T-helper 2 cell treated with Interferon-gamma antibody and Interleukin-4, amounts not matched to agents 5 μg/mL and 100 μg/mL, for 36 hours (primary cell): ENCODE results near the gene CARD9.
"Not testable (repeated sequence)": the region's sequence is repeated elsewhere in the genome, so short reads cannot be mapped to it uniquely, and the experiment has no call there.

Source experiments
- DNase-seq: peaks from one replicate; pipeline ENCODE4 v3.0.0; 2021; ENCODE audit warnings: low spot score
- H3K27ac Mint-ChIP-seq: one replicate; pipeline ENCODE4 v1.8.0; 2021; ENCODE audit warnings: mild to moderate bottlenecking, mixed read lengths
- H3K27me3 Mint-ChIP-seq: one replicate; pipeline ENCODE4 v1.8.0; 2021; ENCODE audit warnings: low read depth, mixed read lengths
- H3K36me3 Mint-ChIP-seq: one replicate; pipeline ENCODE4 v1.8.0; 2021; ENCODE audit warnings: low read depth, mixed read lengths
- H3K4me1 Mint-ChIP-seq: one replicate; pipeline ENCODE4 v1.8.0; 2021; ENCODE audit warnings: low read depth, mixed read lengths
- H3K4me3 Mint-ChIP-seq: one replicate; pipeline ENCODE4 v1.8.0; 2022; ENCODE audit warnings: mild to moderate bottlenecking, moderate library complexity, mixed read lengths
- H3K9me3 Mint-ChIP-seq: one replicate; pipeline ENCODE4 v1.8.0; 2021; ENCODE audit warnings: mixed read lengths

The CARD9 gene

DNA sequence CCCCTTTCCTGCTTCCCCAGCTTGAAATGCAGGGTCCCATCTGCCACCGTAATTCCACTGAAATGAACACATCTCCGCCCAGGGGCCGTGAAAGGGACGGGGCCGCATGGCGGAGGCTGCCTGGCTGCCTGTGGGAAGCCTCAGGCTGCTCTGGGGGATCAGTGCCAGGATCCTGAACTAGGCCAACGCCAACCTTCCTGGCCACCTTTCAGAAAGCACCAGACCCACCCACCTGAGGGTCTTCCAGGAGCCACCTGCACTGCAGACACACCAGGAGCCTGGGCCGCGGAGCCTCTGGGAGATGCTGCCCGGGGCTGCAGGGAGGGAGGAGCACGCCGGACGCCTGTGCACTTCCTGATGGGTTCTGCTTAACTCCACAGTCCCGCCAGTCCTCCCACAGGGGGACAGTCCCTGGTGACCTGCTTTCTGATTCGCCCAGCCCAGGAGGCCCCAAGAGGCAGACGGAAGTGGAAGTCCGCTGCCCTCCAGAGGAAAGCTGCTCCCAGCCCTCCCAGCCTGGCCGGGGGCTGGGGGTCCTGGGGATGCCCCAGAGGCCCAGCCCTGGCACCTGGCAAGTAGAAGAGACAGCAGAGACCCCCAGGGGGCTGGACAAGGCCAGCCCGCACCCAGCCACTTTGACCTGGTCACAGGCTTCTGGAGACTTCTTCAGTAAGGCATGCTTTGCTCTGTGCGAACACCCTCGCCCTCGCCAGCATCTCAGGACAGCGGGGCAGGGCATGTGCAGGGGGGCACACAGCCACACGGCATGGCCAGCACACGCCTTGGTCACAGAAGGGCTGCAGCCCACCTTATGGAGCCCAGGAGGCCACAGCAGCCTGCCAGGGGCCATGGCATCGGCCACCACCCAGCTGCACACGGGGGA, at the start of gene CARD9:
Gene CARD9 (minus strand): TSS at position 370 of the 883 bp plus-strand sequence. CDS start 1,591 bp downstream, outside the sequence.
- Mint-ChIP-seq H3K27me3 (no peaks in the 10 kb centered on the region), H3K4me3 (peak within 1 kb of the TSS; percentile 60), H3K9me3 (no peaks in the 10 kb centered on the region), H3K27ac (no peak within 1 kb of the TSS), H3K4me1 (no peaks in the 10 kb centered on the region), H3K36me3 (no peaks in the 10 kb centered on the region)
- DNase-seq: peak; percentile 22

GRCh38 chr9:136422876-136423275, 49.4 kb upstream of the CARD9 start:
- H3K27ac Mint-ChIP-seq: no peak overlapping the region
- no peak overlapping the region for H3K4me3 Mint-ChIP-seq
- H3K27me3 Mint-ChIP-seq: no peaks in the 10 kb centered on the region
- H3K4me1 Mint-ChIP-seq: no peaks in the 10 kb centered on the region
- no peaks in the 10 kb centered on the region for H3K9me3 Mint-ChIP-seq
- no peak for DNase-seq
- peaks cover 34% of the 10 kb centered on the region for H3K36me3 Mint-ChIP-seq

- Mint-ChIP-seq H3K27ac (no peak overlapping the region), H3K36me3 (peaks cover 41% of the 10 kb centered on the region), H3K4me3 (no peak overlapping the region), H3K4me1 (no peaks in the 10 kb centered on the region), H3K9me3 (no peaks in the 10 kb centered on the region), H3K27me3 (no peaks in the 10 kb centered on the region)
- DNase-seq: no peak
Measured at GRCh38 chr9:136421791-136422190, 48.3 kb upstream of the CARD9 start.

- no peak for DNase-seq
- H3K4me3 Mint-ChIP-seq: no peak overlapping the region
- no peaks in the 10 kb centered on the region for H3K4me1 Mint-ChIP-seq
- H3K36me3 Mint-ChIP-seq: peaks cover 48% of the 10 kb centered on the region
- no peak overlapping the region for H3K27ac Mint-ChIP-seq
- H3K9me3 Mint-ChIP-seq: no peaks in the 10 kb centered on the region
- no peaks in the 10 kb centered on the region for H3K27me3 Mint-ChIP-seq
Measured at GRCh38 chr9:136419092-136419420, 45.6 kb upstream of the CARD9 start.

- no peaks in the 10 kb centered on the region for H3K27me3 Mint-ChIP-seq
- H3K4me3 Mint-ChIP-seq: no peak overlapping the region
- H3K9me3 Mint-ChIP-seq: no peaks in the 10 kb centered on the region
- H3K4me1 Mint-ChIP-seq: no peaks in the 10 kb centered on the region
- H3K27ac Mint-ChIP-seq: peak overlapping the region; percentile 20
- peaks cover 51% of the 10 kb centered on the region for H3K36me3 Mint-ChIP-seq
- no peak for DNase-seq
Measured at GRCh38 chr9:136418182-136419091, 45.0 kb upstream of the CARD9 start.

DNA sequence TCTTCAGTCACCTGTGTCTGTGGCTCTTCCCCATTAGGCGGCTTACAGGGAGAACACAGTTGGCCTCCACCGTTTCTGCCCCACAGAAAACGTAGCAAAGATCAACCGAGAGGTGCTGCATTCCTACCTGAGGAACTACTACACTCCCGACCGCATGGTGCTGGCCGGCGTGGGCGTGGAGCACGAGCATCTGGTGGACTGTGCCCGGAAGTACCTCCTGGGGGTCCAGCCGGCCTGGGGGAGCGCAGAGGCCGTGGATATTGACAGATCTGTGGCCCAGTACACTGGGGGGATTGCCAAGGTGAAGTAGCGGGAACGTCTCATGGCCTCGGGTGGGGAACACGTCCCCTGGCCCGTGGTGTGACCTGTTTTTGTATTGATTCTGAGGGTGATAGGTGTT, 43.4 kb upstream of the CARD9 start:
- Mint-ChIP-seq H3K36me3 (peaks cover 47% of the 10 kb centered on the region), H3K27ac (no peak overlapping the region), H3K4me3 (no peak overlapping the region), H3K27me3 (no peaks in the 10 kb centered on the region), H3K4me1 (peaks cover 4% of the 10 kb centered on the region), H3K9me3 (no peaks in the 10 kb centered on the region)
- DNase-seq: no peak

GRCh38 chr9:136416427-136416826, 43.0 kb upstream of the CARD9 start:
- H3K27me3 Mint-ChIP-seq: no peaks in the 10 kb centered on the region
- H3K27ac Mint-ChIP-seq: no peak overlapping the region
- DNase-seq: no peak
- H3K4me3 Mint-ChIP-seq: no peak overlapping the region
- peaks cover 45% of the 10 kb centered on the region for H3K36me3 Mint-ChIP-seq
- H3K4me1 Mint-ChIP-seq: peaks cover 6% of the 10 kb centered on the region
- no peaks in the 10 kb centered on the region for H3K9me3 Mint-ChIP-seq

DNA sequence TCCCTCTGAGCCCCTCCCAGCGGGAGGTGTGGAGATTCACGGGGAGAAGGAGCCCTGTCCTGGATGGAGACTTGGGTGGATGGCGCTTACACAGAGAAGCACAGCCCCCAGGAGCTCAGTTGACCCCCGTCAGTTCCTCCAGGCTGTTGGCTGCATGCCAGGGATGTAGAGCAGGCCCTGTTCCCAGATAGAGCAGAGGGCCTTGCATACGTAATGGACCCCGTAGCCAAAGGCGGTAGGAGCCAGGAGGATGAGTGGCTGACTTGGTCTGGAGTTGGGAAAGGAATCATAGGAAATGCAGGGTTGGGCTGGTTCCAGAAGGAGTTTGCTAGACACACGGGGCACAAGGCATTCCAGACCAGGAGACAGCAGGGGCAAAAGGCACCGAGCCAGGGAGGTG, 39.5 kb upstream of the CARD9 start:
- Mint-ChIP-seq H3K27ac (no peak overlapping the region), H3K4me3 (no peak overlapping the region), H3K27me3 (no peaks in the 10 kb centered on the region), H3K36me3 (peaks cover 44% of the 10 kb centered on the region), H3K4me1 (peaks cover 26% of the 10 kb centered on the region), H3K9me3 (no peaks in the 10 kb centered on the region)
- no peak for DNase-seq

DNA sequence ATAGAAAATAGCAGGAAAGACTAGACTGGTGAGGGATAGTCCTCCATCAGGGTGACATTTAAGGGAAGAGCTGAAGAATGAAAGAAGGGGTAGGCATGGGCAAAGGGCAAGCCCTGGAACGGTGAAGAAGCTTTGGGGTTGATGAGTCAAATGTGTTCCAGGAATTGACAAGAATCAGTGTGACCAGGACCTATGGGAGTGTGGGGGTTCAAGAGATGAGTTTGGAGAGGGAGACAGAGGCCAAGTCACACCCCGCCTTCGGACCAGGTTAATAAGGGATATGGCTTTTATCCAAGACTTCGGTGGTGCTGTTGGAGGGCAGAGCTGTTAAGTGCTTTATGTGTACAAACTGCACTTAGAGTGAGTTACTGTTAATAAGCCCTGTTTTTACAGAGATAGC, 37.9 kb upstream of the CARD9 start:
- Mint-ChIP-seq H3K27me3 (no peaks in the 10 kb centered on the region), H3K9me3 (no peaks in the 10 kb centered on the region), H3K4me3 (peak overlapping the region; percentile 96), H3K4me1 (peaks cover 27% of the 10 kb centered on the region), H3K27ac (peak overlapping the region; percentile 87), H3K36me3 (peaks cover 42% of the 10 kb centered on the region)
- no peak for DNase-seq

DNA sequence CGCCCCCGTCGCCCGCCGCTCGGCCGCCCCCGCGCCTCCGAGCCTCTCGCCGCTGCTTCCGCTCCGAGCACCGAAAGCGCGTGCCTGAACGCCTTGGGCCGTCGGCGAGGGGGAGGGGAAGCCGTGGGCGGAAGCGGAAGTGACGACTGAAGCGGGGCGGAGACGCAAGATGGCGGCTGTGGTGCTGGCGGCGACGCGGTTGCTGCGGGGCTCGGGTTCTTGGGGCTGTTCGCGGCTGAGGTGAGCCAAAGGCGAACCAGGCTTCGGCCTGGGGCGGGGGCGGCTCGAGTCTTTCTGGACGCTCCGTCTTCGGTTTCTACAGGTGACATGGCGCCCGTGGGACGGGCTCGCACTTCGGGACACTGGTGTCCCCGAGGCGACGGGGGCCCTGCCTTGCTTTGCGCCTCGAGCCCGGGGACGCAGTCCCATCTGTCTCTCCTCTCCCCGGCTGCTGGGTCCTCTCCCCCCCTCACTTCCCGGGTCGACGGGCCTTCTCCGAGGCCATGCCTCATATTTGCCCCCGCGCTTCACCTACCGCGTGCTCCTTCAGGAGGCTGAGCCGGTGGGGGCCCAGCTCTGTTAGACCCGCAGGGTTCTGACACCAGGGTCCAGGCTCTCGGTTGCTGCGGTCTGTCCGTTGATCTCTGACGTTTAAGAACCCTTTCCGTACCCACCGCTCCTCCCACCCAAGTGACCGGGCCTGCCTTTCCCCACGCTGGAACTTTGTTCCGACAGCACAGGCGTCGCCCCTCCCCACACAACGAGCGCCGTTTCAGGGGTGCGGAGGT, 37.2 kb upstream of the CARD9 start, which contains the start of the genes ENTR1 and PMPCA:
Gene ENTR1 (minus strand): TSS at position 115 of the 788 bp plus-strand sequence. CDS start 217 bp downstream, outside the sequence.
Gene PMPCA (plus strand): TSS at position 159 of the 788 bp plus-strand sequence. CDS start 11 bp downstream, at position 170.
- Mint-ChIP-seq H3K27ac (peak within 1 kb of the TSS; percentile 89), H3K36me3 (peaks cover 40% of the 10 kb centered on the region), H3K27me3 (no peaks in the 10 kb centered on the region), H3K4me1 (peaks cover 27% of the 10 kb centered on the region), H3K4me3 (peak within 1 kb of the TSS; percentile 96), H3K9me3 (no peaks in the 10 kb centered on the region)
- DNase-seq: peak; percentile 95

DNA sequence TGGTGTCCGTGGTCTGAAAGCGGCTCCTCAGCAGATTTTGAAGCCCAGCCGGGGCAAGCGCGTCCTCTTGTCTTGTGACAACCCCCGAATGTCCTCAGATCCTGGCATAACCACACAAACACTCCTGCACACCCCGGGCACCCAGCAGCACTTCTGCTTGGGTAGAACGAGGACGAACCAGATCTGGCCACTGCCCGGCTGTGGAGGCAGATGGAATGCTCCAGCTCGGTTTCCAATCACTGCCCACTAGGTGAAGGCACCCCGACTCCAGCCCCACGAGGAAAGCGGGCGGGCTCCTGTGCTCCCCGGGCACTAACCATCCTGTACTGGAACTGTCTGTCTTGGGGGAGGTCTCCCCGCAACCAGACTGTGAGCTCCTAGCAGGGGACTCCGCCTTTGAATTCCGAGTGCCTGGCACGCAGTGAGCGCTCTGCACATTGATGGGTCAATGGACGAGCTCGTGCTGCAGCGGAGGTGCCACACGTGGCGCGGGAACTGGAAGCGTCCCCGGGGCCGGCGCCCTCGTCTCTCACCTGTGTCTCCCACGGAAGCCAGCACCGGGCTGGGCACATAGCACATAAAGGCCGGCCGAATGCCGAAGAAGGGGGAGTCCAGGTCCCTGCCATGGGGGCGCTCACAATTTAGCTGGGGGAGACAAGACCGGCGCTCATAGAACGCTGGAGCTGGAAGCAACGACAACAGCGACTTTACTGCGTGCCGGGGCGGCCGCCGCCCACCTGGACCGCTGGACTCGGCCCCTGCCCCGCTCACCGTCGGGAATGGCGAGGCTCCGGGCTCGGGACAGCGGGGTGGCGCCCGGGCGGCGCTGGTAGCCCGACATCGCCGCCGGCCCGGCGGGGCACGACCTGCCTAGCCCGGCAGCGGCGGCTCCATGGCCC, 36.3 kb upstream of the CARD9 start:
- Mint-ChIP-seq H3K9me3 (no peaks in the 10 kb centered on the region), H3K36me3 (peaks cover 47% of the 10 kb centered on the region), H3K4me1 (peaks cover 33% of the 10 kb centered on the region), H3K27ac (peak overlapping the region; percentile 89), H3K27me3 (no peaks in the 10 kb centered on the region), H3K4me3 (peak overlapping the region; percentile 92)
- peak; percentile 28 for DNase-seq

GRCh38 chr9:136407911-136408310, 34.4 kb upstream of the CARD9 start:
- H3K4me3 Mint-ChIP-seq: peak overlapping the region; percentile 36
- no peak overlapping the region for H3K27ac Mint-ChIP-seq
- peaks cover 45% of the 10 kb centered on the region for H3K36me3 Mint-ChIP-seq
- no peak for DNase-seq
- H3K4me1 Mint-ChIP-seq: peaks cover 48% of the 10 kb centered on the region
- H3K27me3 Mint-ChIP-seq: no peaks in the 10 kb centered on the region
- H3K9me3 Mint-ChIP-seq: no peaks in the 10 kb centered on the region

GRCh38 chr9:136407061-136407460, 33.6 kb upstream of the CARD9 start:
- not testable (repeated sequence) for H3K4me3 Mint-ChIP-seq

More at GRCh38 chr9:136407061-136407460, 33.6 kb upstream of the CARD9 start:
- not testable (repeated sequence) for DNase-seq, H3K27me3 Mint-ChIP-seq, H3K9me3 Mint-ChIP-seq, H3K27ac Mint-ChIP-seq
- peaks cover 49% of the 10 kb centered on the region for H3K36me3 Mint-ChIP-seq
- H3K4me1 Mint-ChIP-seq: peaks cover 45% of the 10 kb centered on the region
